Chondrocyte (in vitro differentiated cells): ENCODE measurements around the gene GRIN3A. TPM values are rescaled to one million over a fixed set of nuclear protein-coding genes. Genes with fewer than 3 reads are reported as not detected.

Source experiments
- DNase-seq: peaks from one replicate; pipeline ENCODE4 v3.0.0; 2021; ENCODE audit warnings: mixed read lengths, low spot score
- H3K27ac Mint-ChIP-seq: one replicate; pipeline ENCODE4 v1.8.0; 2021; ENCODE audit warnings: mild to moderate bottlenecking, moderate library complexity, mixed read lengths; ENCODE audit not compliant: unreplicated experiment
- H3K27me3 Mint-ChIP-seq: 2 replicates; pipeline ENCODE4 v1.8.0; 2021; ENCODE audit warnings: low read depth, mixed read lengths
- H3K36me3 Mint-ChIP-seq: 2 replicates; pipeline ENCODE4 v1.8.0; 2021; ENCODE audit warnings: low read depth, mixed read lengths
- H3K4me1 Mint-ChIP-seq: 2 replicates; pipeline ENCODE4 v1.8.0; 2021; ENCODE audit warnings: low read depth, mild to moderate bottlenecking, mixed read lengths
- H3K4me3 Mint-ChIP-seq: one replicate; pipeline ENCODE4 v1.8.0; 2021; ENCODE audit warnings: mild to moderate bottlenecking, moderate library complexity, mixed read lengths; ENCODE audit not compliant: unreplicated experiment
- H3K9me3 Mint-ChIP-seq: 2 replicates; pipeline ENCODE4 v1.8.0; 2021; ENCODE audit warnings: low read depth, mixed read lengths
- total RNA-seq: library from RNA; stranded (reverse); gene quantifications from 3 replicates; pipeline ENCODE4 v1.2.1, GENCODE V29; 2021
- TF ChIP-seq, protein P1 (sequence below): fragments of 200-600 bp; sonication (generic); IDR thresholded peaks from 2 replicates; pipeline ENCODE4 v1.5.0; 2021; ENCODE audit warnings: antibody characterized with exemption, mild to moderate bottlenecking, moderate library complexity

GRIN3A gene
- total RNA-seq, 1 donor from 2014 or later = not detected

DNA sequence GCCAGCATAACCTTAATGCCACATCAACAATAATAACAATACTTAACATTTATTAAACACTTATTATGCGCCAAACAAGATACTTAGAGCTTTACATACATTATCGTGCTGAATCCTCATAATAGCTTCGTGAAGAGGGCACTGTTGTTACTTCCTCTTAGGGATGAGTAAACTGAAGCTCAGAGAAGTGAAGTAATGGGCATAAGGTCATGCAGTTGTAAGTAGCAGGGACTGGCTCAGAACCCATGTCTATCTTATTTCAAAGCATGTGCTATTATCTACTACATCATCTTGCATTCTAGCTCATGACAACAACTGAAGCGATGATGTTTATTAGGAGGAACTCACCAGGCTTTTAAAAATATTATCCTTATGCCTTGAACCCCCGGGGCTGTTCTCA is 108.8 kb downstream of the GRIN3A start:
- TF ChIP-seq, protein P1, sequence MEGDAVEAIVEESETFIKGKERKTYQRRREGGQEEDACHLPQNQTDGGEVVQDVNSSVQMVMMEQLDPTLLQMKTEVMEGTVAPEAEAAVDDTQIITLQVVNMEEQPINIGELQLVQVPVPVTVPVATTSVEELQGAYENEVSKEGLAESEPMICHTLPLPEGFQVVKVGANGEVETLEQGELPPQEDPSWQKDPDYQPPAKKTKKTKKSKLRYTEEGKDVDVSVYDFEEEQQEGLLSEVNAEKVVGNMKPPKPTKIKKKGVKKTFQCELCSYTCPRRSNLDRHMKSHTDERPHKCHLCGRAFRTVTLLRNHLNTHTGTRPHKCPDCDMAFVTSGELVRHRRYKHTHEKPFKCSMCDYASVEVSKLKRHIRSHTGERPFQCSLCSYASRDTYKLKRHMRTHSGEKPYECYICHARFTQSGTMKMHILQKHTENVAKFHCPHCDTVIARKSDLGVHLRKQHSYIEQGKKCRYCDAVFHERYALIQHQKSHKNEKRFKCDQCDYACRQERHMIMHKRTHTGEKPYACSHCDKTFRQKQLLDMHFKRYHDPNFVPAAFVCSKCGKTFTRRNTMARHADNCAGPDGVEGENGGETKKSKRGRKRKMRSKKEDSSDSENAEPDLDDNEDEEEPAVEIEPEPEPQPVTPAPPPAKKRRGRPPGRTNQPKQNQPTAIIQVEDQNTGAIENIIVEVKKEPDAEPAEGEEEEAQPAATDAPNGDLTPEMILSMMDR = no peak
- Mint-ChIP-seq H3K27ac (no peak overlapping the region), H3K9me3 (peaks cover 2% of the 10 kb centered on the region), H3K4me3 (no peak overlapping the region), H3K36me3 (no peaks in the 10 kb centered on the region), H3K4me1 (peaks cover 4% of the 10 kb centered on the region), H3K27me3 (peaks cover 7% of the 10 kb centered on the region)
- no peak for DNase-seq

DNA sequence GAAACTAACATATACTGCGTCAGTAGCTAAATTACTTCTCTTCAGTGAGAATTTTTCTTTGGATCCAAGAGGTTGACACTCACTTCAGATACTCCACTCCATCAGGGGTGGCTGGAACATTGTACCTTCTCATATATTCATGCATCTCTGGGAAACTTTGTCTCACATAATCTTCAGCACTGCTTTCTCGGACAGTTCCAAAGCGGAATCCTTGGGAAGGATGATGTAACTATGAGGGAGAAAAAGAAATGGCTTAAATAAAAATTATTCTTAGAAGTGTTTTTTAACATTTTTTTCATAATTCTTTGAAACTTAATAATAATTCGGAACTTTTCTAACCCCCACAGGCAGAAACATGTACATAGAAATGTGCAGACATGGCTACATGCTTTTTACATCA is 110.3 kb downstream of the GRIN3A start:
- H3K4me3 Mint-ChIP-seq = no peak overlapping the region
- peaks cover 4% of the 10 kb centered on the region for H3K4me1 Mint-ChIP-seq
- H3K27me3 Mint-ChIP-seq = peaks cover 10% of the 10 kb centered on the region
- H3K27ac Mint-ChIP-seq = no peak overlapping the region
- no peaks in the 10 kb centered on the region for H3K36me3 Mint-ChIP-seq
- DNase-seq = no peak
- H3K9me3 Mint-ChIP-seq = peaks cover 2% of the 10 kb centered on the region
- TF ChIP-seq, protein P1 = no peak

DNA sequence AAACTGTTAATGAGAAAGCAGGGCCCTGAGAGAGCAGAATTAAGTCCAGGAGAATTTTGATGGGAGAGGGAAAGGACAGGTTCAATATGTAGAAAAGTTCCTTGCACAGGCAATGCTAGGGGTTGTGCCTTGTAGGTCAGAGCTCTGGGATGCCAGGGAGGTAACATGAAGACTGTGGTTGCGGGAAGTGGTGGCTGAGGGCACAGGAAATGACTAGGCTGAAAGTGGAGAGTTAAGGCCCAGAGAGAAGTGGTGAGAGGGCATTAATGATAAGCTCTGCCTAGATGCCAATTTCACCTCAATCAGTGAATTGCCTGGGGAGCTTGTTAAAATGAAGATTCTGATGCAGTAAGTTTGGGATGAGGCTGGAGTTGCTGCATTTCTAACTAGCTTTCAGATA is 112.2 kb downstream of the GRIN3A start:
- no peak overlapping the region for H3K4me3 Mint-ChIP-seq
- TF ChIP-seq, protein P1 = no peak
- H3K36me3 Mint-ChIP-seq = no peaks in the 10 kb centered on the region
- H3K4me1 Mint-ChIP-seq = peaks cover 4% of the 10 kb centered on the region
- H3K27me3 Mint-ChIP-seq = peaks cover 13% of the 10 kb centered on the region
- DNase-seq = no peak
- no peak overlapping the region for H3K27ac Mint-ChIP-seq
- peaks cover 2% of the 10 kb centered on the region for H3K9me3 Mint-ChIP-seq

DNA sequence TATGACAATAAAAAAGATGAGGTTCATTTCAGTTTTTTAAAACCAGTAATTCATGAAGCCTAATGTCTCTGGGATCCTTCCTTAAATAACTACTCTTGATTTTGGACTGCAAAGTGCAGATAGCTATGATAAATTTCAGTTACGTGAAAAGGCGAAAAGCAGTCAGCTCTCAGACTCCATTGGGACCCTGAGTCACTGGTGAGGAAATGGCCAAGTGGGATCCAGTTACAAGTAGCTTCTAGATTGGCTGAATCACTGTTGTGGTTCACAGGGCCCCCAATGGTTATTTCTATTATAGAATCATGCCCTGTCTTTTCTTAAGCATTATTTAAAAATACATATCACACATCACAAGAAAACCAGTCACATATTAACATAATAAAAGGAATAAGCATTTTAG is 112.6 kb downstream of the GRIN3A start:
- H3K27ac Mint-ChIP-seq = no peak overlapping the region
- peaks cover 2% of the 10 kb centered on the region for H3K9me3 Mint-ChIP-seq
- H3K36me3 Mint-ChIP-seq = no peaks in the 10 kb centered on the region
- peaks cover 13% of the 10 kb centered on the region for H3K27me3 Mint-ChIP-seq
- TF ChIP-seq, protein P1 = no peak
- DNase-seq = no peak
- H3K4me3 Mint-ChIP-seq = no peak overlapping the region
- H3K4me1 Mint-ChIP-seq = peaks cover 4% of the 10 kb centered on the region

DNA sequence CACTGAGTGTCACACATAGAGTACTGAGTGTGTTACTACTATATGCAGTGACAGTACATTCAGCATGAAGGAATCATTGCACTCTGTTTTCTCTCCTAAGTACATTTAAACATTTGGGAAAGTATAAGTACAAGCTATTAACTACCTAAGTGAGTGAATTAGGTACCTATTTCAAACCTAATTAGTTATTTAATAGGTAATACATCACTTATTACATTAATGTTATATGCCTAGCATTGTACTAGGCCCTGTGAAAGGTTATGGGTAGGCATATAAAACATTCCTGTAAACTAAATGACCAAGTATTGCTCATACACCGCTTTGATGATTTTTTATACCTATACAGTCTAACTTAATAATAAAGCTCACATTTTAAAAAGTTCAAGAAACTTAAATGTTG is 118.0 kb downstream of the GRIN3A start:
- Mint-ChIP-seq H3K36me3 (no peaks in the 10 kb centered on the region), H3K4me3 (no peak overlapping the region), H3K27ac (no peak overlapping the region), H3K4me1 (no peaks in the 10 kb centered on the region), H3K27me3 (peaks cover 10% of the 10 kb centered on the region), H3K9me3 (no peaks in the 10 kb centered on the region)
- TF ChIP-seq, protein P1 = no peak
- no peak for DNase-seq
